T-helper 9 cell (primary cell): ENCODE data around the gene KCNG2.

Experiments used
- DNase-seq: peaks from one replicate; pipeline ENCODE4 v3.0.0-alpha.2; 2020

The KCNG2 gene

GRCh38 chr18:79823120-79823519, 25.4 kb downstream of the KCNG2 start:
- no peak for DNase-seq

DNA sequence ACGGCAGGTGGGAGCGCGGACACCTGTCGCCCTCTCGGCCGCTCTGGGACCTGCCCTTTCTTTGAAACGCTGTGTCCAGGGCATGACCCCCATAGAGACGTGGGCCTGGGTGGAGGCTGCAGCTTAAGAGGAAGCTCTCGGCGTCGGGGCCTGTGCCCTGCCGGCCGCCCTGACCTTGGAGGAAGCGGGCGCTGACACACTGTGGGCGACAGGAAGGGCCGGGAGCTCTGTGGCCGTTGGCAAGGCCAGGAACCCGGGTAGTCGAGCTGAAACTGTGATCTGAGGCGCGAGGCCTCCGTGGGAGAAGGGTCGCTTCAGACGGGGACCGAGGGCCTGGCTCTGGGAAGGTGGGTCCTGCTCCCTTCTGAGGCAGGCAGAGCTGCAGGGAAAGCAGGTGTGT, 28.2 kb downstream of the KCNG2 start:
- DNase-seq = no peak

GRCh38 chr18:79826966-79827365, 29.2 kb downstream of the KCNG2 start:
- DNase-seq = no peak

DNA sequence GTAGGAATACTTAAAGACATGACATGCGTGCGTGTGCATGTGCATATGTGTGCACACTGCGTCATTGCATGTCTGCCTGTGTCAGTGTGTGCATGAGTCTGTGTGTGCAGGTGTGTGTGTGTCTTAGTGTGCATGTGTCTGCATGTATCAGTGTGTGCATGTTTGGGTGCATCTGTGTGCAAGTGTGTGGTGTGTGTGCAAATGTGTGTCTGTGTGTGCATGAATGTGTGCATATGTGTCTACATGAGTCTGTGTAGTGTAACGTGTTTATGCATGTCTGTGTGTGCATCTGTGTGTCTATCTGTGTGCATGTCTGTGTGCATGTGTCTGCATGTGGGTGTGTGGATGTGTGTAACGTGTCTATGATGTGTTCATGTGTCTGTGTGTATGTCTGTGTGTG, 30.5 kb downstream of the KCNG2 start:
- no peak for DNase-seq

DNA sequence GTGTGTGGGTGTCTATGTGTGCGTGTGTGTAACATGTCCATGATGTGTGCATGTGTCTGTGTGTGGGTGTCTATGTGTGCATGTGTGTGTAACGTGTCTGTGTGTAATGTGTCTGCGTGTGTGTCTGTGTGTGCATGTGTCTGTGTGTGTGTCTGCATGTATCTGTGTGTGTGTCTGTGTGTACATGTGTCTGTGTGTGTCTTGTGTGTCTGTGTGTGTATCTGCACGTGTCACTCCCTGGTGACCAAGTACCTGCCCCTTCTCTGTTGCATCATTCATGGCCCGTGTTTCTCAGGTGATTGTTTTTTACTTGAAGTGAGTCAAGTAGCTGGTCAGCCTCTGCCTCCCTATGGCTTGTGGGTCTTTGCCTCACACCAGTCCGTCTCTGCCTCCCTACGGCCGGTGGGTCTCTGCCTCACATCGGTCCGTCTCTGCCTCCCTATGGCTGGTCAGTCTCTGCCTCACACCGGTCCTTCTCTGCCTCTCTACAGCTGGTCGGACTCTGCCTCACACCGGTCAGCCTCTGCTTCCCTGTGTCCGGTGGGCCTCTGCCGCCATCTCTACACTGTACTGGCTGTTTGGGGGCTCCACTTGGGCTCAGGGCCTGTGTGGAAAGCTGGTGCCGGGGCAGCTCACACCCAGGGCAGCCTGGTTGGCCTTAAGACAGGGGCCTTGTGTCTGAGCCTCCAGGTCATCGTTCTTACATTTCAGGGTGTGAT, 31.6 kb downstream of the KCNG2 start:
- no peak for DNase-seq

DNA sequence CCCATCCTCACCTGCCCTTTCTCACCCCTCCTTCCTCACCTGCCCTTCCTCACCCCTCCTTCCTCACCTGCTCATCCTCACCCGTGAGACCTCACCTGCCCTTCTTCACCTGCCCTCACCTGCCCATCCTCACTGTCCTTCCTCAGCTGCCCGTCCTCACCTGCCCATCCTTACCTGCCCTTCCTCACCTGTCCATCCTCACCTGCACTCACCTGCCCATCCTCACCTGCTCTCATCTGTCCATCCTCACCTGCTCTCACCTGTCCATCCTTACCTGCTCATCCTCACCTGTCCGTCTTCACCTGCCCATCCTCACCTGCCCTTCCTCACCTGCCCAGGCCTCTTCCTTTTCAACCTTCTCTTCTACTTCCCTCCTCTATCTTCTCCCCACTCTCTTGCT, 34.4 kb downstream of the KCNG2 start:
- no peak for DNase-seq

DNA sequence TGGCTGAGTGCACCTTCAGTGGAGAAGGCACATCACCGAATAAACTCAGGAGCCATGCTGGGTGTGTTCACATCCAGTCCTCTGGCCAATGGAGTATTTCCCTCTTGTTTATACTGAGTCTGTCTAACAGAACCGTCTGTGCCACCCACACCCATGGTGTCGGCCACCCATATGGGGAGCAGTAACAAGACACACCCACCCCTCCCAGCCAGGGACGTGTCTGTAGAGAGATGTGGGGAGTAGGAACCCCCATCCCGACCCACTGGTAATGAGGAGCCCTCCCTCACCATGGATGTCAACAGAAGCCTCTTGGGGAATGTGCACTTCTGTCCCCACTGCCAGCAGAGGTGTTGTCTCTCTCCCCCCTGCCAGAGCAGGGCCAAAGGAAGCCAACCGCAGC, 37.1 kb downstream of the KCNG2 start:
- DNase-seq = no peak

- no peak for DNase-seq
These were observed 44.2 kb downstream of the KCNG2 start for GRCh38 chr18:79841936-79842335.

DNA sequence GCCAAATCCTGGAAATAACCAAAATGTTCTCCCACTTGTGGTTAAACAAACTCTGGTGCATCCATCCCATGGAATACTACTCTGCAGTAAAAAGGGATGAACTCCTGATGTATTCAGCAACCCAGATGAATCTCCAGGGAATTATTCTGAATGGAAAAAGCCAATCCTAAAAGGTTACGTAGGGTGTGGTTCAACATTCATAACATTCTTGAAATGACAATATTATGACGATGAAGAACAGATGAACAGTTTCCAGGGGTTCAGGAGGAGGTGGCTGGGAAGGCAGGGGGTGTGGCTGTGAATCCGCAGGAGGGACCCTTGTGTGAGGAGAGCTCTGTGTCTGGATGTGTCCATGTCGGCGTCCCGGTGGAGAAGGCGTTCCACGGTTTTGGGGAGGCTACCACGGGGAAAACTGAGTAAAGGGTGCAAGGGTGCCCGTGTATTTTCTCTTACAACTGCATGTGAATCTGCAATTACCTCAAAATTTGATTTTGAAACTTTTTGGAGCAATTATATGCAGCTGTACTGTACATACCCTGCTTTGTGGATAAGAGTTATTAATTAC, 47.3 kb downstream of the KCNG2 start:
- DNase-seq = no peak

DNA sequence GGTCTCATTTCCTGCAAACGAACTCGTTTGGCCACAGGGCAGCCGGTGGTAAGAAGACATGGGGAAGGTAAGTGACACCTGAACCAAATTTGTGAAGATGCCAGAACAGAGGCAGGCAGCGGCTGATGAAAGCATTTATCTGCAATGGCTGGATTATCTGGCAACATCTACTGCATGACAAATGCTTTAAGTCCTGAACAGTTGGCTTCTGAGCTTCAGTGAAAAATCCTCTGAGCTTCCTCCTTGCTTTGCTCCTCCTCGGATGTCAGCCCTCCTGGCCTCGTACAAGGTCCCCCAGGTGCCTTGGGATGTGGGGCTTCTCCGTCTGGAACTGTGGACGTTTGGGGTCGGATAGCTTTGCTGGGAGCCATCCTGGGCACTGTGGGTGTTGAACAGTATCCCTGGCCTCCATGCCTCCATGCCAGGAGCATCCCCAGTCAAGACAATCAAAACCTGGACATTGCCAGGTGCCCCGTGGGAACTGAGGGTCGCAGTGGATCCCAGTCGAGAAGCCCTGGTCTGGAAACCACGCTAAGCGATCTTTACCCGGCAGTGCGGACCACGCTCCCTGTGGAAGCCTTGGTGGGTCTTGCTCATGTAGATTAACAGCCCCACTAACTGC, 49.3 kb downstream of the KCNG2 start:
- no peak for DNase-seq

DNA sequence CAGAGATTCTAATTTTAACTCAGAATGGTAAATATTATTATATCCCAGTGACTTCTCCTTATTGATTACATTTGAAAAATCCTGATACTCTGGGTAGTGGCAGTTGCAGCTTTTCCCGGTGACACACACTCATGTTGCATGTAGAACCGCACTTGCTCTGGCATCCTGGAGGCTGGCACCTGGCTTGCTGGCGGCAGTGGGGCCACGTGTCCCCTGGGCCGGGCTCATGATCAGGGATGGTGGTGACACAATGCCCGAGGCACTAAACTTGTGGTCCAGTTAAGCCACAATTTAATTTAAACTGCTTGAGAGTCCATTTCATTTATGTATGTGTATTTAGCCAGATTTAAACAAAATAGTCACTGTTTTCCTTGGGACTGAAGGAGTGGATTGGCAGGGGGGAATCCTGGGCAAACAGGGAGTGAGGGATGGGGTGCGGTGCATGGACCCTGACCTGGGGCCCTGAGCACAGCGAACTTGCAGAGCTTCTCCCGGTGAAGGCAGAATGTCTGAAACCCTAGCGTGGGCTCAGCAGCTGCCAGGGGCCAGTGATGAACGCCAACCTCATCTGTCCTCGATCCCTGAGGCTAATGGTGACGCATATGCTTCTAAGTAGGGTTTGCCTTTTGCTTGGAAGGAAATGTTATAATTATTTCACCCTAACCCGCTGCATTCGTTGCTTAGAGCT, 50.0 kb downstream of the KCNG2 start:
- no peak for DNase-seq

GRCh38 chr18:79848294-79848578, 50.5 kb downstream of the KCNG2 start:
- no peak for DNase-seq

DNA sequence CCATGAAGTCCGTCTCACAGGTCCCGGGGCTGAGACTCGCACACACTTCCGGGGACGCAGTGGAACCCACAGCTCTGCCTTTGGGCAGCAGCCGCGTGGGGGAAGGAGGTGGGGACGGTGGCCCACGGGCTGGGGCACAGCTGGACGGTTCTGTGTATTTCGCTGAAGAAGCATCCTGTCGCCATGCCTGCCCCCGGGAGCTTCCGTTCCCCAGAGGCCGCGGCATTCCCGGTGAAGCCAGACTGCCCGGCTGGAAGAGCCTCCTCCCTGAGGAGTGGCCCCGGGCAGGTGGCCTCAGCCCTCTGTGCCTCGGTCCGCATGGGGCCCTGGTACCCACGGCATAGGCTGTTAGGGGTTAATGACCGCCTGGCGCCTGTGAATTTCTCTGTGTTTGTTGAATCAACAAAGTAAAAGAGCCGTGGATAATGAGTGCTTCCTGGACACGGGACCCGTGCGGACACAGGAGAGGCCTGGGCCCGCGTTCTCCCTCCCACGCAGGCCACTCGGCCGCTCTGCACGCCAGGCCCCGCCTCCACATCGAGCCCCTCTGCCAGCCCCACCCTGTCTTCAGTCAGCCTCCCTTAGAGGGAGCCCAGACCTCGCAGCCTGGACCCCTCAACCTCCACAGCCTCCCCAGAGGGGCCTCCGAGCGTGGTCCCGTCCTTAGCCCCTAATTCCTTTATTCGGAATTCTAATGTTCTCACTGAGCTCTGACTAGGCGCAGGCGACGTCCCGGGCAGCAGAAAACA, 51.0 kb downstream of the KCNG2 start:
- no peak for DNase-seq

DNA sequence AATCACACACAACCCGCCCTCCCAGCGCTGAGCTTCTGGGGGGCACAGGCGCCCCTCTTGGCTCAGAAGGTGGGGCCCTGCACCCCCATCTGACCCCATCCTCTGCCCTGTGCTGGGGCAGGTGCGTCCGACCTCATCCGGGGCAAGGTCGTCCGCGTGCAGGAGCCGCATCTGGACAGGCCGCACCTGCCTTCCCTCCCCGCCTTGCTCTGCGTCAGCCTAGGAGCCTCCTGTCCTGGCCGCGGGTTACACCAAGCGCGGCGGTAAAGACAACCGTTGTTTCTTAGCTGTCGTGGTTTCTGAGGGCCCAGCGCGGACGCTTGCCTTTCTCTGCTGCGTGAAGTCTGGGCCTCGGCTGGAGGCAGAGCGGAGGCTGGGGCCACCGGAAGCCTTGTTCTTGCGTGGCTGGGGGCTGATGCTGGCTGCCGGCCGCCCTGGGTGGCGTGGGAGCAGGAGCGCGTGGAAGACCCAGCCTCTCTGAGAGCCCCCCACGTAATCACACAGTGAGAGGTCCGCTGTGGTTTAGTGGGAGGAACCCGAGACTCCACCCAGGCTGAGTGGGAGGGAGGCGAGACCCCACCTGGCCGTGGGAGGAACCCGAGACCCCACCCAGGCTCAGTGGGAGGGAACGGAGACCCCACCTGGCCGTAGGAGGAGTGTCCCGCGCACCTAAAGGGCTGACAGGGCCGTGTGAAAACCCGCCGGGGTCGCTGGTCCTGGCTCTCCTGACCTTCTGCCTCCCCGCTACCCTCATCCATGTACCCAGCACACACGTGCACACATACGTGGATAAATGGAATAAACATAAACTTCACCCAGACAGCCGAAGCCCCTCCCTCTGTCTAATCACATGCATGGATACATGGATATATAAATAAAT, 51.8 kb downstream of the KCNG2 start:
- DNase-seq = no peak

GRCh38 chr18:79850731-79851130, 53.0 kb downstream of the KCNG2 start:
- DNase-seq = no peak

- no peak for DNase-seq
These were observed 53.8 kb downstream of the KCNG2 start for GRCh38 chr18:79851489-79851888.

GRCh38 chr18:79851950-79852349, 54.2 kb downstream of the KCNG2 start:
- DNase-seq = no peak

GRCh38 chr18:79852561-79853302, 55.0 kb downstream of the KCNG2 start:
- DNase-seq = no peak

DNA sequence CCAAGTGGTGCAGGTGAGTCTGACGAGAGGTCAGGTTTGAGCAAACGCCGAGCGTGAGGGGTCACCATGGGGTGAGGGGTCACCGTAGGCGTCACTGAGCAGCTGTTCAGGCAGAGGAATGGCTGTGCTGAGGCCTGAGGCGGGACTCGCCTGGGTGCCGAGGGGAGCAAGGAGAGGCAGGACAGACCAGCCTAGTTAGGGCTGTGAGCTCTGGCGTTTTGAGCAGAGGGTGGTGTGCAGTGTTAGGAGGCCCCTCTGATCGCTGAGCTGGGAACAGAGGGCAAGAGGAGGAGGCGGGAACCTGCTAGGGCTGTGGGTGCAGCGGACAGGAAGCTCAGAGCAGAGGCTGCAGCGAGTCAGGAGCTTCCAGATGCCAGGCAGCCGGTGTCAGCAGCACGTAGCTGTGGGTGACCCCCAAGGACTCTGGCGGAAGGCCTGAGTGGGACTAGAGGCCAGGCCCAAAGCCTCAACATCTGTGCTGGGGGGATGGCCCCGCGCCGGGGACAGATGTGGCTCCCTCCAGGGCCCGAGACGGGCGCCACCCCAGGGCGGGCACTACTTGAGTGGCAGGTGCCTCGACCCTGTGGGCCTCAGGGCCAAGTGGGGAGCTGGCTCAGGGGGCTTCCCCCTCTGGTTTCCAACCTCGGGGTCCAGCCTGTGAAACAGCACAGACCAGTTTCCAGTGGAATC, 55.7 kb downstream of the KCNG2 start:
- DNase-seq = no peak

- DNase-seq = no peak
These were observed 56.2 kb downstream of the KCNG2 start for GRCh38 chr18:79853993-79854364.
